HG03060 (cell line): ENCODE results near the gene ELL2.
A peak's percentile ranks its signal among the peaks of the same experiment; 100 is the strongest.
"Not testable (repeated sequence)": the region's sequence is repeated elsewhere in the genome, so short reads cannot be mapped to it uniquely, and the experiment has no call there.

Experiments
- ATAC-seq: cut with Tn5 transposase; IDR thresholded peaks from one replicate; pipeline ENCODE4 v1.9.1; 2021; ENCODE audit warnings: low read depth, moderate number of reproducible peaks; ENCODE audit not compliant: unreplicated experiment

The ELL2 gene

DNA sequence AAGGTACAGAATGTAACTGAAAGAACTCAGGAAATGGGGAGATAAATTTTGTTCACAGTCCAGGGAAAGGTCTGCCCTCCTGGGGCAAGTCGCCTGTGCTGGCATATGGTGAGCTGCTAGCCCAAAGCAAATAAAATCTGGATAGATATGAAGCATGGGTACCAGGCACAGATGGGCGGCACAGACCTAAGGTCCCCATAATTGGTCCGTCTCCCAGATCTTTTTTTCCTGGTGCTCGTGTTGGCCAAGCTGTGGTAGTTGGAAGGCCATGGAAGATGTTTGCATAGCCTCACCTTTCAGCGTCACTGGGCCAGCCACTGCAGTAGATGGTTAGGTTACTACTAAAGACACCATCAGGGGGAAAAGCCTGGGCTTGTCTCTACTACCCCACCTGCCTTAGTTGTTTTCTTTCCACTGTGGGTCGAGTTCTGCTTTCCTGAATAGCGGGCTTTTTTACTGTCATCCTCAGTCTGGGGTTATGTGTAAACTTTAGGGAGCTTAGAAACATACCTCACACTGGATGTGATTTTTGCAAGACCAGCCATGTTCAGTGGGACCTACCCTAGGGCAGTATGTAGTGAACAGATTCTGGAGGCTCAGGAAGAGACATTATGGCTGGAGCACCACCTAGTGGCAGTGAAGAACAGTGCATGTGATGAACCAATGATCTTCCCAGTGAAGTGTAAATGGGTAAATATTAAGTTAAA, 114.9 kb downstream of the ELL2 start:
- no peak for ATAC-seq

DNA sequence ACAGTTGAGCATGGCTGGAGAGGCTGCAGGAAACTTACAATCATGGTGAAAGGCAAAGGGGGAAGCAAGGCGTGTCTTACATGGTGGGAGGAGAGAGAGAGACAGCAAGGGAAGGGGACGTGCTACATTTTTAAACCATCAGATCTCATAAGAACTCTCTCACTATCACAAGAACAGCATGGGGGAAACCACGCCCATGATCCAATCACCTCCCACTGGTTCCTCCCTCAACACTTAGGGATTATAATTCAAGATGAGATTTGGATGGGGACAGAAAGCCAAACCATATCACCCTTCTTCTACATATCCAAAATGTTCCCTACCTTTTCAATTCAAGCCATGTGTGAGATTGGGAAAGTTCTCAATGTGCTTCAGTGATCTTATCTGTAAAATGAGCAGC, 116.3 kb downstream of the ELL2 start:
- ATAC-seq: no peak

DNA sequence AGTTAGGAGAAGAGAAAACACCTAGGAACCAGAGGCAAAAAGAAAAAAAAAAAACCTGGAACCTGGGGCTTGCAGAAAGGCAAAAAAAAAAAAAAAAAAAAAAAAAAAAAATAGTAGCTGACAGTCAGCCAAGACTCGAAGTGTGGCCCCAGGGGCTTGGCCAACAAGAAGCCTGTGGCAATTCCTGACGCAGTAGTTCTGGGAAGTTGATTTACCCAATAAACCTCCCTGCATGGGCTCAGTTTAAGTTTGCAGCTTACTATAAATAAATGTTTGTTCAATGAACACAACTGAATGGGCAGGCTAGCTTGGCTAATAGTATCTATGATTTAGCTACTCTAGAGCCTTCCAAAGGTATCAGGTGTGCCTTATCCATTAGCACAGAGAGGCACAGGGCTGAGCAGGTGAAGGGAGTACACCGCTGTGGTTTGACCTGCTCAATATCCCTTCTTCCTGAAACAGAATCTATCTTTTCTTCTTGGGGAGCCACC, 117.9 kb downstream of the ELL2 start:
- ATAC-seq: no peak

DNA sequence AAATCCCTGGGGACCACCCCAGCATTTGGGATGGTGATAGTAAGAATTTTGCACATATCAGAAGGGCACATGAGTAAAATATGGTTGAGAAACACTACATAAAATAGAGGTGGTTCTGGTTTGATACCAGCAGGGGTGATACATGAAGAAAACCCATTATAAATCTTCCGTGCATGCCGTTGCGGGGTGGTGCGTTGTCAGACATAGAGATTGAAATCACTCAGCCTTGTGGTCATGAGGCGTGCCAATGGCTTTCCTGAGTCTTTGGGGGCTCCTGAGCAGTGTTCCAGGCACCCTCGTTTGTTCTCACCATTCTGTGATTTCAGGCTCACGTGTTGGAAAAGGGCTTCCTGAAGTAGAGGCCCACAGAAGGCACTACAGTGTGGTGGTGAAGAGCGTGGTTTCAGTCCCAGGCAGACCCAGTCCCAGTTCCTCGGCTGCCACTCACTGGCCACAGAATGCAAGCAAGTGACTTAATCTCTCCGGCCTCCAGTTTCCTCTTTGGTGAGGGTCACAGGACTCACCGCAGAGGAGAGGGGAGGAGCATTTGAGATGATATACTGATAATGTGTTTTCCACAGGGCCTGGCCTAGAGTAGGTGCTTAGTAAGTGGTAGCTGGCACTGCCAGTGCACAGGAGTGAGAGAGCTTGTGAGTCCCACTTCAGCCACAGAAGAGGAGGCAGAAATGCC, 118.7 kb downstream of the ELL2 start:
- ATAC-seq: peak; percentile 83

DNA sequence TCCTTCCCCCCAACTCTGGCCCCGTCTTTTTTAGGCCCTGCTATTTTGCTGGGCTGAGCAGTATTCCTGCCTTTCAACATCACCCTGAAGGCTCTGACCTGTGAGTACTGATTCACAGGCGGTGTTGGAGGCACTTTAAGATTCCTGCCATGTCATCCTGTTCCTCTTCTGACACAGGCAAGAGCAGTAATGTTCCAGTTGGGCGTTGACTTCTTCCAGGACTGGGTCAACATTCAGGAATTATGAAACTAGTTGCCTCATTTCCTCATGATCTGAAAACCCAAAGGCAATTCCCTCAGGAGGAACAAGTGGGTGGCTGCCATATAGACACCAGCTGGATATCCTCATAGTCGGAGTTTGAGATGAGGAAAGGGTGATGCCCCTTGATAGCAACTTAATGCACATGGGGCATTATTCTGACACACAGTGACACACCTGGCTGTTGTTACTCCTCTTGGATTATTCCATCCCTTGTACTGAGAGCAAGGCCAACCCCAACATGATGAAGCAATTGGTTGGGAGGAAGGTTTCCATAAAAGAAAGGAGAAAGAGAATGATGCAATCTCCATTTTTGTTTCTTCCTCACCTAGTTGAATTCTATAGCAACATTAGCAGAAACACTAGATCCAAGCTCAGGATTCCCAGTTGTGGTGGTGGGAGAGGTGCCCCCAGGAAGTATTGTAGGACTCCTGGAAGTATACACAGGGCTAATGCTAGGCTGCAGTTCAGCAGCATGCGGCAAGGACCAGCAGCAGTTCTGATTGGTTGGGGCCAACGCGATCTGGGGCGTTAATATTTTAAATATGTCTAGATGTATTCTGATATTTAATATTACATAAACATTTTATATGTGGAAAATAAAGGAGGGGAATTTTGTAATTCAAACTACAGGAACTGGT, 119.5 kb downstream of the ELL2 start:
- no peak for ATAC-seq

GRCh38 chr5:95840956-95841705, 120.5 kb downstream of the ELL2 start:
- no peak for ATAC-seq

DNA sequence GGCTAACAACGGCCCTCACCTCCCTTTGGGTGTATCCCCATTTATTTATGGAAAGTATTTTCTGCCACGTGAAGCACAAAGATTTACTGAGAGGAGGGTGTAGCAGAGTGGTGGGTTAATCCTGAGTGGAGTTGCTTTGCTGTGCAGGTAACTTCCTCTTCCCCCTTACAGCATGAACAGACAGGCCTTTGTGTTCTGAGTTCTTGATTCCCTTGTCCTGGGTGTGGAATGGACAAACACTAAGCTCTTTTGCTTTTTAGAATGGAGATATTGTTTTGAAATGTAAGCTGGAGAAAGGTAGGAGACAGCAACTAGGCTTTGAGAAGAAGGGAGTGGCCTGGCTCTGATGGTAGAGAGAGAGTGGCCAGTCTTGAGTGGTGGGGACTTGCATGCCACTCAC, 122.0 kb downstream of the ELL2 start:
- ATAC-seq: no peak

GRCh38 chr5:95838556-95838955, 123.1 kb downstream of the ELL2 start:
- no peak for ATAC-seq

DNA sequence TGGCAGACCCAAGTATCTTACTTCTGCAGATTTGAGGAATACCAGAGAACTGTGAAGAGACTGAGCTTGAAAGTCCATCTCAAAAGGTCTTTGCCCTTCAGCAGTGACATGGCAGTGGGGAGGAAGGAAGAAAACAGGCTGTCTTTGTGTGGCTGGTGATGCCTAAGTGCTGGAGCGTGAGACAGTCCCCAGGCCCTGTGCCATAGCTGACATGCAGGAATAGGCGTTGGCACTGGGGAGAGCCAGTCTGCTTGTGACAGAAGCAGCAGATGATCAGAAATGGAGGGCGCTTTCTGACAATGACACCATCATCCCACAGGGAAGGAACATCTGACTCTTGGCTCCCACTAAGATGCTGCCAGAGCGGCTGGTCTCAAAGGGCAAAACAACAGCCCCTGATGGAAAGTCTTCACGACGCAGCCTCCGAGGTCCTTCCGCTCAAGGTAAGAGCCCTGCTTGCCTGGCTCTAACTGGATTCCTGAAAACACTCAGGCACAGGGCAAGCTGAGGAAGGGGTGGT, 123.6 kb downstream of the ELL2 start:
- no peak for ATAC-seq

GRCh38 chr5:95837492-95837891, 124.2 kb downstream of the ELL2 start:
- no peak for ATAC-seq

- ATAC-seq: not testable (repeated sequence)
Observed at GRCh38 chr5:95836971-95837370, 124.7 kb downstream of the ELL2 start.

GRCh38 chr5:95836544-95836943, 125.1 kb downstream of the ELL2 start:
- ATAC-seq: no peak

GRCh38 chr5:95835682-95836385, 125.8 kb downstream of the ELL2 start:
- no peak for ATAC-seq
